WTC11 (cell line): Measurements from ENCODE around the gene MAN2B1. TPM values are rescaled to one million over a fixed set of nuclear protein-coding genes. Genes with fewer than 3 reads are reported as not detected.

Experiments used
- ATAC-seq: fragments of 200-7000 bp; cut with Tn5 transposase; 2 replicates; pipeline ENCODE4 v1.10.0; 2021; ENCODE audit warnings: mild to moderate bottlenecking, moderate library complexity
- CTCF ChIA-PET: fragments of 300-600 bp; sonication (Branson Sonifier 250); formaldehyde crosslinking; loops from one replicate; lab custom pipeline; 2021; ENCODE audit warnings: antibody characterized with exemption; lab: Charles Lee
- POLR2A ChIA-PET: fragments of 350-600 bp; sonication (Branson Sonifier 250); formaldehyde crosslinking; loops from one replicate; lab custom pipeline; 2021; ENCODE audit warnings: antibody characterized with exemption; lab: Charles Lee
- DNase-seq: peaks from one replicate; pipeline ENCODE4 v3.0.0; 2021; ENCODE audit warnings: low spot score
- H3K27ac Mint-ChIP-seq: 2 replicates; pipeline ENCODE4 v1.8.0; 2021; ENCODE audit warnings: mixed read lengths
- H3K27me3 Mint-ChIP-seq: 2 replicates; pipeline ENCODE4 v1.8.0; 2021; ENCODE audit warnings: low read depth, mild to moderate bottlenecking, moderate library complexity, mixed read lengths
- H3K36me3 Mint-ChIP-seq: 2 replicates; pipeline ENCODE4 v1.8.0; 2021; ENCODE audit warnings: mixed read lengths
- H3K4me1 Mint-ChIP-seq: 2 replicates; pipeline ENCODE4 v1.8.0; 2022; ENCODE audit warnings: mixed read lengths
- H3K4me3 Mint-ChIP-seq: 2 replicates; pipeline ENCODE4 v1.8.0; 2021; ENCODE audit warnings: mild to moderate bottlenecking, moderate library complexity, mixed read lengths
- H3K9me3 Mint-ChIP-seq: 2 replicates; pipeline ENCODE4 v1.8.0; 2021; ENCODE audit warnings: mixed read lengths
- EMX1 ChIP-seq: fragments of 250-450 bp; sonication (Bioruptor Pico); IDR thresholded peaks from 2 replicates; pipeline ENCODE4 v1.8.0; 2021; ENCODE audit warnings: mild to moderate bottlenecking
- FOXJ3 ChIP-seq: sonication (generic); formaldehyde crosslinking; IDR thresholded peaks from 2 replicates; pipeline ENCODE4 v1.9.0; 2021; ENCODE audit warnings: missing genetic modification reagents, mild to moderate bottlenecking, borderline replicate concordance
- FOXP1 ChIP-seq: sonication (generic); formaldehyde crosslinking; IDR thresholded peaks from 2 replicates; pipeline ENCODE4 v1.8.0; 2022; ENCODE audit warnings: missing genetic modification reagents, mild to moderate bottlenecking, moderate library complexity, borderline replicate concordance
- KAT7 ChIP-seq: sonication (generic); formaldehyde crosslinking; IDR thresholded peaks from 2 replicates; pipeline ENCODE4 v1.8.1; 2023; ENCODE audit warnings: missing genetic modification reagents, mild to moderate bottlenecking, borderline replicate concordance
- MLX ChIP-seq: sonication (generic); formaldehyde crosslinking; IDR thresholded peaks from 2 replicates; pipeline ENCODE4 v1.8.1; 2023; ENCODE audit warnings: mild to moderate bottlenecking, missing genetic modification reagents, moderate library complexity
- RELA ChIP-seq: sonication (generic); formaldehyde crosslinking; IDR thresholded peaks from 2 replicates; pipeline ENCODE4 v1.8.1; 2022; ENCODE audit warnings: missing genetic modification reagents, mild to moderate bottlenecking, borderline replicate concordance
- SMAD4 ChIP-seq: sonication (generic); formaldehyde crosslinking; IDR thresholded peaks from 2 replicates; pipeline ENCODE4 v1.8.0; 2022; ENCODE audit warnings: mild to moderate bottlenecking, missing genetic modification reagents
- TP53 ChIP-seq: sonication (generic); formaldehyde crosslinking; IDR thresholded peaks from 2 replicates; pipeline ENCODE4 v1.8.1; 2023; ENCODE audit warnings: mild to moderate bottlenecking, missing genetic modification reagents
- total RNA-seq: library from RNA; stranded (reverse); gene quantifications from 3 replicates; pipeline ENCODE4 v1.2.3, GENCODE V29; 2021
- TF ChIP-seq, protein P1 (sequence below): sonication (generic); formaldehyde crosslinking; IDR thresholded peaks from 2 replicates; pipeline ENCODE4 v1.8.0; 2023; ENCODE audit warnings: missing genetic modification reagents, mild to moderate bottlenecking, borderline replicate concordance
- TF ChIP-seq, protein P2 (sequence below): sonication (generic); formaldehyde crosslinking; IDR thresholded peaks from 2 replicates; pipeline ENCODE4 v1.8.0; 2023; ENCODE audit warnings: mild to moderate bottlenecking, missing genetic modification reagents
- TF ChIP-seq, protein P3 (sequence below): sonication (generic); formaldehyde crosslinking; IDR thresholded peaks from 2 replicates; pipeline ENCODE4 v1.8.1; 2023; ENCODE audit warnings: mild to moderate bottlenecking, moderate library complexity, missing genetic modification reagents
- TF ChIP-seq, protein P4 (sequence below): sonication (generic); formaldehyde crosslinking; IDR thresholded peaks from 2 replicates; pipeline ENCODE4 v1.8.0; 2023; ENCODE audit warnings: missing genetic modification reagents
- TF ChIP-seq, protein P5 (sequence below): sonication (generic); formaldehyde crosslinking; conservative IDR thresholded peaks from 2 replicates; pipeline ENCODE4 v1.8.1; 2022; ENCODE audit warnings: mild to moderate bottlenecking, missing genetic modification reagents

The MAN2B1 gene
- total RNA-seq, 1 experiment from 2014 or later, result 73.4 TPM

DNA sequence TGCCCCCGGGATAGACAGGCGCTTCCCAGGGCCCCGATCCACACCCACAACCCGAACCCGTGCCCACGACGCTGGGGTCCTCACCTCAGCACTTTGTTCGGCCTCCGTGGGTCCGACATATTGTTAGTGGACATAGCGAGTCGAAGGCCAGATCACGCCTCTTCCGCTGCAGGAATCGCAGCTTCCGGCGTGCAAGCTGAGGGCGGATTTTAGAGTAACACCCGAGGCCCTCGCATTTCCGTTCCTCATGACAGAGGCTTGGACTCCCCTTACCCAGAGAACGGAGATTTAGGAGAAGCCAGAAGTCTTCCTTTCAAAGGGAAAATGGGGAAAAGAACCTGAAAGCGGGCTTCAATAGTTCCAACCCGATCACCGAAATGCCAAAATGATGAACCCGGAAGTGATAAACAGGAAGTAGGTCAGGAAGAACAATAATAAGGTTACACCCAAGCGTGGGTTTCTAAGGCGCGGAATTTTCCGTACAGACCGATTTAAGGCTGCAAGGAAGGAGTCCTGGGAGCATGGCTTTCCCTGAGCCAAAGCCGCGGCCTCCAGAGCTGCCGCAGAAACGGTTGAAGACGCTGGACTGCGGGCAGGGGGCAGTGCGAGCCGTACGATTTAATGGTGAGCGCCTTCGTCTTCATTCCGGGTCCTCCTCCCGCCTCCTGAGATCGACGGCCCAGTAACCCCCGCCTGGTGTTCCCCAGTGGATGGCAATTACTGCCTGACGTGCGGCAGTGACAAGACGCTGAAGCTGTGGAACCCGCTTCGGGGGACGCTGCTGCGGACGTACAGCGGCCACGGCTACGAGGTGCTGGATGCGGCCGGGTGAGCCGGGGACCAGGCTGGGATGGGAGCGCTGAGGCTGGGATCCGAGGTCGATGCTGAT lies 3.0 kb upstream of the MAN2B1 start (continued):
- TF ChIP-seq, protein P1, sequence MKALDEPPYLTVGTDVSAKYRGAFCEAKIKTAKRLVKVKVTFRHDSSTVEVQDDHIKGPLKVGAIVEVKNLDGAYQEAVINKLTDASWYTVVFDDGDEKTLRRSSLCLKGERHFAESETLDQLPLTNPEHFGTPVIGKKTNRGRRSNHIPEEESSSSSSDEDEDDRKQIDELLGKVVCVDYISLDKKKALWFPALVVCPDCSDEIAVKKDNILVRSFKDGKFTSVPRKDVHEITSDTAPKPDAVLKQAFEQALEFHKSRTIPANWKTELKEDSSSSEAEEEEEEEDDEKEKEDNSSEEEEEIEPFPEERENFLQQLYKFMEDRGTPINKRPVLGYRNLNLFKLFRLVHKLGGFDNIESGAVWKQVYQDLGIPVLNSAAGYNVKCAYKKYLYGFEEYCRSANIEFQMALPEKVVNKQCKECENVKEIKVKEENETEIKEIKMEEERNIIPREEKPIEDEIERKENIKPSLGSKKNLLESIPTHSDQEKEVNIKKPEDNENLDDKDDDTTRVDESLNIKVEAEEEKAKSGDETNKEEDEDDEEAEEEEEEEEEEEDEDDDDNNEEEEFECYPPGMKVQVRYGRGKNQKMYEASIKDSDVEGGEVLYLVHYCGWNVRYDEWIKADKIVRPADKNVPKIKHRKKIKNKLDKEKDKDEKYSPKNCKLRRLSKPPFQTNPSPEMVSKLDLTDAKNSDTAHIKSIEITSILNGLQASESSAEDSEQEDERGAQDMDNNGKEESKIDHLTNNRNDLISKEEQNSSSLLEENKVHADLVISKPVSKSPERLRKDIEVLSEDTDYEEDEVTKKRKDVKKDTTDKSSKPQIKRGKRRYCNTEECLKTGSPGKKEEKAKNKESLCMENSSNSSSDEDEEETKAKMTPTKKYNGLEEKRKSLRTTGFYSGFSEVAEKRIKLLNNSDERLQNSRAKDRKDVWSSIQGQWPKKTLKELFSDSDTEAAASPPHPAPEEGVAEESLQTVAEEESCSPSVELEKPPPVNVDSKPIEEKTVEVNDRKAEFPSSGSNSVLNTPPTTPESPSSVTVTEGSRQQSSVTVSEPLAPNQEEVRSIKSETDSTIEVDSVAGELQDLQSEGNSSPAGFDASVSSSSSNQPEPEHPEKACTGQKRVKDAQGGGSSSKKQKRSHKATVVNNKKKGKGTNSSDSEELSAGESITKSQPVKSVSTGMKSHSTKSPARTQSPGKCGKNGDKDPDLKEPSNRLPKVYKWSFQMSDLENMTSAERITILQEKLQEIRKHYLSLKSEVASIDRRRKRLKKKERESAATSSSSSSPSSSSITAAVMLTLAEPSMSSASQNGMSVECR (CRISPR knock-in tag), result peak; percentile 57; the same call in 1 of the 2 replicates
- TF ChIP-seq, protein P2, sequence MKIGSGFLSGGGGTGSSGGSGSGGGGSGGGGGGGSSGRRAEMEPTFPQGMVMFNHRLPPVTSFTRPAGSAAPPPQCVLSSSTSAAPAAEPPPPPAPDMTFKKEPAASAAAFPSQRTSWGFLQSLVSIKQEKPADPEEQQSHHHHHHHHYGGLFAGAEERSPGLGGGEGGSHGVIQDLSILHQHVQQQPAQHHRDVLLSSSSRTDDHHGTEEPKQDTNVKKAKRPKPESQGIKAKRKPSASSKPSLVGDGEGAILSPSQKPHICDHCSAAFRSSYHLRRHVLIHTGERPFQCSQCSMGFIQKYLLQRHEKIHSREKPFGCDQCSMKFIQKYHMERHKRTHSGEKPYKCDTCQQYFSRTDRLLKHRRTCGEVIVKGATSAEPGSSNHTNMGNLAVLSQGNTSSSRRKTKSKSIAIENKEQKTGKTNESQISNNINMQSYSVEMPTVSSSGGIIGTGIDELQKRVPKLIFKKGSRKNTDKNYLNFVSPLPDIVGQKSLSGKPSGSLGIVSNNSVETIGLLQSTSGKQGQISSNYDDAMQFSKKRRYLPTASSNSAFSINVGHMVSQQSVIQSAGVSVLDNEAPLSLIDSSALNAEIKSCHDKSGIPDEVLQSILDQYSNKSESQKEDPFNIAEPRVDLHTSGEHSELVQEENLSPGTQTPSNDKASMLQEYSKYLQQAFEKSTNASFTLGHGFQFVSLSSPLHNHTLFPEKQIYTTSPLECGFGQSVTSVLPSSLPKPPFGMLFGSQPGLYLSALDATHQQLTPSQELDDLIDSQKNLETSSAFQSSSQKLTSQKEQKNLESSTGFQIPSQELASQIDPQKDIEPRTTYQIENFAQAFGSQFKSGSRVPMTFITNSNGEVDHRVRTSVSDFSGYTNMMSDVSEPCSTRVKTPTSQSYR (CRISPR knock-in tag), result no peak
- TF ChIP-seq SMAD4 (CRISPR knock-in tag), result no peak

- no peak for DNase-seq
- CTCF ChIA-PET, result interaction anchor here (1.0 to 1.8 kb wide), 4 partner anchors 12 to 216 kb away, joined by 3 to 6 read pairs (median 3); no protein-coding TSS in a partner anchor
- H3K4me1 Mint-ChIP-seq, result peaks cover 33% of the 10 kb centered on the region
- H3K9me3 Mint-ChIP-seq, result no peaks in the 10 kb centered on the region
- H3K4me3 Mint-ChIP-seq, result peak overlapping the region; percentile 98
- TF ChIP-seq EMX1 (CRISPR knock-in tag) (0 out of 2 replicates have a peak, but pooled peaks have one; percentile 21), FOXJ3 (CRISPR knock-in tag) (no peak), SMAD4 (CRISPR knock-in tag) (peak; percentile 35; the same call in 1 of the 2 replicates), TP53 (CRISPR knock-in tag) (no peak), FOXP1 (CRISPR knock-in tag) (peak; percentile 51; the same call in 1 of the 2 replicates), RELA (no peak), MLX (0 out of 2 replicates have a peak, but pooled peaks have one; percentile 40), KAT7 (CRISPR knock-in tag) (no peak)
- TF ChIP-seq, protein P3, sequence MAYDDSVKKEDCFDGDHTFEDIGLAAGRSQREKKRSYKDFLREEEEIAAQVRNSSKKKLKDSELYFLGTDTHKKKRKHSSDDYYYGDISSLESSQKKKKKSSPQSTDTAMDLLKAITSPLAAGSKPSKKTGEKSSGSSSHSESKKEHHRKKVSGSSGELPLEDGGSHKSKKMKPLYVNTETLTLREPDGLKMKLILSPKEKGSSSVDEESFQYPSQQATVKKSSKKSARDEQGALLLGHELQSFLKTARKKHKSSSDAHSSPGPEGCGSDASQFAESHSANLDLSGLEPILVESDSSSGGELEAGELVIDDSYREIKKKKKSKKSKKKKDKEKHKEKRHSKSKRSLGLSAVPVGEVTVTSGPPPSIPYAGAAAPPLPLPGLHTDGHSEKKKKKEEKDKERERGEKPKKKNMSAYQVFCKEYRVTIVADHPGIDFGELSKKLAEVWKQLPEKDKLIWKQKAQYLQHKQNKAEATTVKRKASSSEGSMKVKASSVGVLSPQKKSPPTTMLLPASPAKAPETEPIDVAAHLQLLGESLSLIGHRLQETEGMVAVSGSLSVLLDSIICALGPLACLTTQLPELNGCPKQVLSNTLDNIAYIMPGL (CRISPR knock-in tag), result 0 out of 2 replicates have a peak, but pooled peaks have one; percentile 2
- TF ChIP-seq, protein P4, sequence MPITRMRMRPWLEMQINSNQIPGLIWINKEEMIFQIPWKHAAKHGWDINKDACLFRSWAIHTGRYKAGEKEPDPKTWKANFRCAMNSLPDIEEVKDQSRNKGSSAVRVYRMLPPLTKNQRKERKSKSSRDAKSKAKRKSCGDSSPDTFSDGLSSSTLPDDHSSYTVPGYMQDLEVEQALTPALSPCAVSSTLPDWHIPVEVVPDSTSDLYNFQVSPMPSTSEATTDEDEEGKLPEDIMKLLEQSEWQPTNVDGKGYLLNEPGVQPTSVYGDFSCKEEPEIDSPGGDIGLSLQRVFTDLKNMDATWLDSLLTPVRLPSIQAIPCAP (CRISPR knock-in tag), result no peak
- TF ChIP-seq, protein P5, sequence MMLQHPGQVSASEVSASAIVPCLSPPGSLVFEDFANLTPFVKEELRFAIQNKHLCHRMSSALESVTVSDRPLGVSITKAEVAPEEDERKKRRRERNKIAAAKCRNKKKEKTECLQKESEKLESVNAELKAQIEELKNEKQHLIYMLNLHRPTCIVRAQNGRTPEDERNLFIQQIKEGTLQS, result no peak
- TF ChIP-seq, all 79 proteins: peak for 5
- Mint-ChIP-seq H3K27me3 (no peaks in the 10 kb centered on the region), H3K27ac (peak overlapping the region; percentile 96), H3K36me3 (peaks cover 12% of the 10 kb centered on the region)
- ATAC-seq, result no peak
- POLR2A ChIA-PET, result interaction anchor here (1.4 kb wide), 1 partner anchor 184 kb away, joined by 3 read pairs; the partner anchor contains the start of gene ZNF709
Observed at GRCh38 chr19:12668932-12669269, 2.4 kb upstream of the MAN2B1 start.
